HUES6 (cell line): ENCODE measurements around the gene NCLN.
"Not testable (repeated sequence)": the region's sequence is repeated elsewhere in the genome, so short reads cannot be mapped to it uniquely, and the experiment has no call there.

ENCODE experiments used
- H3K27ac ChIP-seq: 2 replicates; pipeline ENCODE4 v1.7.0; 2013; ENCODE audit warnings: low read depth, mild to moderate bottlenecking, low read length, inconsistent platforms
- H3K27me3 ChIP-seq: 2 replicates; pipeline ENCODE4 v1.6.1; 2013; ENCODE audit warnings: low read length; ENCODE audit not compliant: control insufficient read depth, insufficient read depth
- H3K36me3 ChIP-seq: 2 replicates; pipeline ENCODE4 v1.6.1; 2013; ENCODE audit warnings: low read length; ENCODE audit not compliant: control insufficient read depth, insufficient read depth
- H3K4me1 ChIP-seq: 2 replicates; pipeline ENCODE4 v1.6.1; 2013; ENCODE audit warnings: low read length; ENCODE audit not compliant: control insufficient read depth, insufficient read depth
- H3K4me3 ChIP-seq: 2 replicates; pipeline ENCODE4 v1.5.1; 2013; ENCODE audit warnings: low read depth, low read length
- H3K9ac ChIP-seq: one replicate; pipeline ENCODE4 v1.6.1; 2013; ENCODE audit warnings: mild to moderate bottlenecking, low read length
- H3K9me3 ChIP-seq: 2 replicates; pipeline ENCODE4 v1.6.1; 2013; ENCODE audit warnings: low read depth, low read length; ENCODE audit not compliant: control insufficient read depth, insufficient read depth

The NCLN gene

DNA sequence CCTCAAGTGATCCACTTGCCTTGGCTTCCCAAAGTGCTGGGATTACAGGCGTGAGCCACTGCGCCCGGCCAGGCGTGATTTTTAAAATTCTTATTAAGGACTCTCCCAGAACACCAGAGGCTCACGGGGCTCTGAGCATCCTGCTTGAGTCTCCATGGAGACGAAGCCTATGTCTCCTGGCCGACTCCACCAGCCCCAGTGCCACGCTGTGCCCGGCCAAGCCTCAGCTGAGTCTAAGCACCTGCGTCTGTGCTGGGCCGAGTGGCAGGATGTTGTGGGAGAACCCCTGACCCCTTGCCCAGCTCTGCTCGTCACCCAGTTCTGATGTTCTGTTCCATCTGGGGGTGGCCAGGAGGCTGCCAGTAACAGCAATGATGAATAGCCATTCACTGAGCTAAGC lies 34.8 kb downstream of the NCLN start:
- Histone ChIP-seq H3K4me3 (no peak overlapping the region), H3K9me3 (no peaks in the 10 kb centered on the region), H3K4me1 (no peaks in the 10 kb centered on the region), H3K27ac (no peak overlapping the region), H3K36me3 (0 out of 2 replicates have a peak, but pooled peaks cover 4% of the 10 kb centered on the region), H3K9ac (no peak overlapping the region), H3K27me3 (peaks cover 3% of the 10 kb centered on the region; the same call in 1 of the 2 replicates)

DNA sequence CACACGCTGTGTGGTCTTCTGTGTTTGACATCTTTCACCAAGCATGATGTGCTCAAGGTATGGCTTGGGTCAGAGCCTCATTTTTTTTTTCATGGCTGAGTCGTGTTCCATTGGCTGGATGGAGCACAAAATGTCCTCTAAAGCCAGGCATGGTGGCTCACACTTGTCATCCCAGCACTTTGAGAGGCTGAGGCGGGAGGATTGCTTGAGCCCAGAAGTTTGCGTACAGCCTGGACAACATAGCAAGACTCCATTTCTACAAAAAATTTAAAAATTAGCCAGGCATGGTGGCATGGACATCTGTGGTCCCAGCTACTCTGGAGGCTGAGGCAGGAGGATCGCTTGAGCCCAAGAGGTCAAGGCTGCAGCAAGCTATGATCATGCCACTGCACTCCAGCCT lies 35.8 kb downstream of the NCLN start:
- not testable (repeated sequence) for H3K9ac ChIP-seq

DNA sequence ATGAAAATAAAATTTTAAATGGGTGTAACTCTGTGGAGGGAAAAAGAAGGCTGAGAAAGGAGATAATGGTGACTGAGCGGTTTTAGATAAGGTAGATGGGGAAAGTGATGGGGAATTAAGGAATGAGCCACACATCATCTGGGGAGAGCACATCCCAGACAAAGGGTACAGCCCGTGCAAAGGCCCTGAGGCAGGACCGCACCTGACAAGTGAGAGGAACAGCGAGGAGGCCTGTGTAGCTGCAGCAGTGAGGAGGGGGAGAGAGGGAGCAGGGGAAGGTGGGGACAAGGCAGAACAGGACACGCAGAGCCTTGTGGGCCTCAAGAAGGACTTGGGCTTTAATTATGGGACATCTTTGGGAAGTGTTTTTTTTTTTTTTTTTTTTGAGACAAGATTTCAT lies 37.0 kb downstream of the NCLN start:
- H3K4me1 ChIP-seq: 0 out of 2 replicates have a peak, but pooled peaks cover 3% of the 10 kb centered on the region
- H3K9ac ChIP-seq: no peak overlapping the region
- no peaks in the 10 kb centered on the region for H3K9me3 ChIP-seq
- H3K27me3 ChIP-seq: peaks cover 24% of the 10 kb centered on the region
- H3K4me3 ChIP-seq: no peak overlapping the region
- H3K36me3 ChIP-seq: no peaks in the 10 kb centered on the region
- H3K27ac ChIP-seq: no peak overlapping the region

More for the DNA sequence above, 35.8 kb downstream of the NCLN start:
- H3K9me3 ChIP-seq, H3K4me3 ChIP-seq, H3K4me1 ChIP-seq, H3K36me3 ChIP-seq, H3K27ac ChIP-seq: not testable (repeated sequence)
- peaks cover 13% of the 10 kb centered on the region for H3K27me3 ChIP-seq

DNA sequence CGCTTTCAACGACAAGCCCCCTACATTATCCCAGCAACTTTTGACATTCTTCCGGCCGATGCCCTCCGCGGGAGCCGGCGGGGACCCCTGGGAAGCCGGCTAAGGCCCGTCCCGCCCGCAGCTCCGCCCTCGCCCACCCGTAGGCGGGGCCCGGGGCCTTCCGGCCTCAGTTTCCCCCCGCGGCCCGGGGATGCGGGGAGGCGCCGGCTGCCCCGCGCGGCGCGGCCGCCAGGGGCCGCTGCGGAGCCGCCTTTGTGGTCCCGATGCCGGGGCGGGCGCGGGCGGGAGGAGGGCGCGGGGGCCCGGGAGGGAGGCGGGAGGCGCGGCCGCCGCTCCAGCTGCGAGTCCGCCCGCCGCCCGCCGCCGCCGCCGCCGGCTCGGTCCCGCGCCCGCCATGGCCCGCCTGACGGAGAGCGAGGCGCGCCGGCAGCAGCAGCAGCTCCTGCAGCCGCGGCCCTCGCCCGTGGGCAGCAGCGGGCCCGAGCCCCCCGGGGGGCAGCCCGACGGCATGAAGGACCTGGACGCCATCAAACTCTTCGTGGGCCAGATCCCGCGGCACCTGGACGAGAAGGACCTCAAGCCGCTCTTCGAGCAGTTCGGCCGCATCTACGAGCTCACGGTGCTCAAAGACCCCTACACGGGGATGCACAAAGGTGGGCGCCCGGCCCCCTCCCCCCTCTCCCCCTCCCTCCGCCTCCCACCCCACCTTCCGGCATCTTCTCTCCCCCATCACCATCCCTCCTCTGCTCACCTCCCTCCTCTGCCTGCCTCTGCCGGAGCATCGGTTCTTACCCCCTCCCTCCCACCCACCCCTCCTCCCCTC lies 38.8 kb downstream of the NCLN start, which contains the start of gene CELF5:
Gene CELF5, plus strand, starts transcription at position 316 of the 823 bp plus-strand sequence. Its CDS starts 79 bp downstream, at position 395.
- no peak within 1 kb of the TSS for H3K27ac ChIP-seq
- H3K27me3 ChIP-seq: peaks cover 40% of the 10 kb centered on the region
- no peaks in the 10 kb centered on the region for H3K9me3 ChIP-seq
- H3K4me1 ChIP-seq: peaks cover 7% of the 10 kb centered on the region; the same call in 1 of the 2 replicates
- no peaks in the 10 kb centered on the region for H3K36me3 ChIP-seq
- peak within 1 kb of the TSS; percentile 74 for H3K4me3 ChIP-seq
- H3K9ac ChIP-seq: peak within 1 kb of the TSS; percentile 26

DNA sequence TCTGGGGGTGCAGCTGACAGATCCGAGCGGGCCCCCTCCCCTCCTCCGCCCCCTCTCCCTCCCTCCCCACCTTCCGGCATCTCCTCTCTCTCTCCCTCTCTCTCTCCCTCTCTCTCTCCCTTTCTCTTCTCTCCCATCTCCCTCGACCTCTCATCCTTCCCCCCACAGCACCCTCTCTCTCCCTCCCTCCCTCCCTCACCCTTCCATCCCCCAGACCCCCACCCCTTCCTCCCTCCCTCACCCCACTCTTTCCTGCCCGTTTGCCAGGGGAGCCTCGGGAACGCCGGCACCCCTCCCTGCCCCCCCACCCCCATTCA lies 39.4 kb downstream of the NCLN start:
- Histone ChIP-seq H3K9ac (no peak overlapping the region), H3K27me3 (peaks cover 46% of the 10 kb centered on the region), H3K27ac (no peak overlapping the region), H3K4me3 (no peak overlapping the region), H3K9me3 (no peaks in the 10 kb centered on the region), H3K36me3 (no peaks in the 10 kb centered on the region), H3K4me1 (peaks cover 7% of the 10 kb centered on the region; the same call in 1 of the 2 replicates)

DNA sequence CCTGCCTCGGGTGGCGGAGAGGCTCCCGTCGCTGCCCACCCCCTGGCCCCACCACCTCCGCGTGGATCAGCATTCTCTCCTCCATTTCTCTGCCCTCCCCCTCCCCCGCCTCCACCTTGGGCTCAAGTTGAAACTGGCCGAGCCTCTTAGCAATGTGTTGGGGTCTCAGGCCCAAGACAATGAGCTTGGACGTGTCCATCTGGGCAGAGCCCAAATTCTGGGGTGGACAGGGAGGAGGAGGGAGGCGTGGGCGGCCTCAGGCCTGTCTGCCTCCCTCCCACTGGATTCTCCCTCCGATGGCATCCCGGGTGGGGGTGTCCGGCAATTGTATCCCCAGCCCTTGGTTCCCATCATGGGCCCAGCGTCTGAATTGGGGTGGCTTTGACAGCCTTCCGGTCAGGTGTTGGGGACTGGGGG lies 40.0 kb downstream of the NCLN start:
- H3K9ac ChIP-seq: no peak overlapping the region
- peaks cover 51% of the 10 kb centered on the region for H3K27me3 ChIP-seq
- peak overlapping the region; percentile 44 for H3K4me3 ChIP-seq
- no peaks in the 10 kb centered on the region for H3K9me3 ChIP-seq
- no peaks in the 10 kb centered on the region for H3K36me3 ChIP-seq
- peaks cover 7% of the 10 kb centered on the region; the same call in 1 of the 2 replicates for H3K4me1 ChIP-seq
- H3K27ac ChIP-seq: no peak overlapping the region

DNA sequence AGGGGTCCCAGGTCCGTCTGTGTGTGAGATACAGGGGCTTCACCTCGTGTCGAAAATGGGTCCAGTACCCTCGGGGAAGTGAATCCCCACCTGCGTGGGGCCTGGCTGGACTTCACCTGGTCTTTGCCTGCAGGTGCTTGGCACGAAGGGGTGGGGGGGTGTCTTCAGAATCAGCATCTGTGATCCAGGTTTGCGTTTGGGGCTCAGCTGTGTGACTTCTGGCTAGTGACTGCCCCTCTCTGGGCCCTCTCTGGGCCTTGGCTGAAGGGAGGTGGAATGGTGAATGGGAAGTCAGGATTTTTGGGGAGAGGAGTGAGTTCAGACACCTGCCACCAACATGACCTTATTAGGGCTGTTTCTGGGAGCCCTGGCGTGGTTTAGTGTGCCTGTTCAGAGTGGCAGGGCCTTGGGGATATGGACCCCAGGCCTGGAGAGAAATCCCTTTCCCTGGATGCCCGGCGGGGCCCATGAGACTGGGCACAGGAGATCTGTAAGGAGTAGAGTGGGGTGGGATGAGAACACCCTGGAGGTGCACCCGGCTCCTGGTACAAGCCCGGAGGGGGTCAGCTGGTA lies 41.4 kb downstream of the NCLN start:
- Histone ChIP-seq H3K27ac (no peak overlapping the region), H3K9ac (no peak overlapping the region), H3K4me3 (no peak overlapping the region), H3K27me3 (peaks cover 58% of the 10 kb centered on the region), H3K36me3 (no peaks in the 10 kb centered on the region), H3K4me1 (peaks cover 7% of the 10 kb centered on the region; the same call in 1 of the 2 replicates), H3K9me3 (no peaks in the 10 kb centered on the region)

DNA sequence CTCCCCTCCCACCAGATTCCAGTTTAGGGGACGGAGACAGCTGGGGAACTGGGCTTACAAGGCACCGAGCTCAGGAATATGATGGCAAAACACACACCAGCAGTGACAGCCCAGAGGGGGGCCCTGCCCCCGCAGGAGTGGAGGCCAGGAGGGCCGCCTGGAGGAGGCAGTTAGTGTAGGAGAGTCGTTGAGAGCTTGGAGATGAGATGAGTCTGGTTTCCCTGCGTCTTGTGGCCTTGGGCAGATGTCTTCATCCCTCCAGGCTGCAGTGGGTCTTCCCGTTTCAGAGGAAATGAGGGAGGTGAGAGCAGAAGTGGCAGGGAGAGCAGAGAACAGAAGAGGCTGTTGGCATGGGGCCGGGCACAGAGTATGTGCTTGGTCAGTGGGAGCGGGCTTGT lies 43.6 kb downstream of the NCLN start:
- H3K27ac ChIP-seq: no peak overlapping the region
- peaks cover 62% of the 10 kb centered on the region for H3K27me3 ChIP-seq
- H3K9me3 ChIP-seq: no peaks in the 10 kb centered on the region
- no peak overlapping the region for H3K4me3 ChIP-seq
- peaks cover 7% of the 10 kb centered on the region; the same call in 1 of the 2 replicates for H3K4me1 ChIP-seq
- no peaks in the 10 kb centered on the region for H3K36me3 ChIP-seq
- no peak overlapping the region for H3K9ac ChIP-seq

DNA sequence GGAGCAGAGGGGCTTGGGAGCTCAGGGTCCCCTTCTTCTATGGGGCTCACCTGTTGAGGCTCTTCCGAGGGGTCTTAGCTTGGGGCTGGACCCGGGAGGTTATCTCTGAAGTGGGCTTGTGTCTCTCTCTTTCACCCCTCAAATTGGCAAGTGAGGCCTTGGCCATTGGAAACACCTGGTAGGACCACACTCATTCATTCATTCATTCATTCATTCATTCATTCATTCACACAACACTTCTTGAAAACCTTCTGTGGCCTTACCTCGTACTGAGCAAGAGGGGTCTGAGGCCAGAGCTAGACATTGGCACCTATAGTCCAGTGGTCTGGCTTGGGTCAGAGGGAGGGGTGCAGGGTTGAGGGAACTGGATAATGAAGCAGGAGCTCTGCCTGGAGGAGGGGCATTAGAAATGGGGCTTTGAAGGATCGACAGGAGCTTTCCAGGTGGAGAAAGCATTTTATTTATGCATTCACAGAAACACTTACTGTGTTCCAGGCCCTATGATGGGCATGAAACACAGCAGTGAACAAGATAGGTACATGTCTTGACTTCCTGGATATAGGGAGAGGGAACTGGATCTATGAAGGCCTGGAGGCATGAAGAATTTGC lies 44.3 kb downstream of the NCLN start:
- Histone ChIP-seq H3K36me3 (no peaks in the 10 kb centered on the region), H3K4me1 (peaks cover 7% of the 10 kb centered on the region; the same call in 1 of the 2 replicates), H3K27ac (no peak overlapping the region), H3K27me3 (peaks cover 64% of the 10 kb centered on the region), H3K4me3 (no peak overlapping the region), H3K9ac (no peak overlapping the region), H3K9me3 (no peaks in the 10 kb centered on the region)

DNA sequence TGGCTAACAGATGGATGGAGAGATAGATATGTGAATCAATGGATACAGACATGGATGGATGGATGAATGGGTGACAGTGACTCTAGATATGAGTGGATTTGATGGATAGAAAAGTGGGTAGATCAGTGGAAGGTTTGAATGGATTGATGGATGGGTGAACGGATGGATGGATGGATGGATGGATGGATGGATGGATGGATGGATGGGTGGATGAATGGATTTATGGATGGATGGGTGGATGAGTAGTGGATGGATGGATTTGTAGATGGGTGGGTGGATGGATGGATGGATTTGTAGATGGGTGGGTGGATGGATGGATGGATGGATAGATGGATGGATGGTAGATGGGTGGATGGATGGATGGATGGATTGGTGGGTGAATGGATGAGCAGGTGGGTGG lies 45.6 kb downstream of the NCLN start:
- H3K9ac ChIP-seq: no peak overlapping the region
- peaks cover 54% of the 10 kb centered on the region; the same call in 1 of the 2 replicates for H3K27me3 ChIP-seq
- peaks cover 4% of the 10 kb centered on the region; the same call in 1 of the 2 replicates for H3K4me1 ChIP-seq
- H3K36me3 ChIP-seq: no peaks in the 10 kb centered on the region
- no peak overlapping the region for H3K27ac ChIP-seq
- H3K9me3 ChIP-seq: no peaks in the 10 kb centered on the region
- no peak overlapping the region for H3K4me3 ChIP-seq

DNA sequence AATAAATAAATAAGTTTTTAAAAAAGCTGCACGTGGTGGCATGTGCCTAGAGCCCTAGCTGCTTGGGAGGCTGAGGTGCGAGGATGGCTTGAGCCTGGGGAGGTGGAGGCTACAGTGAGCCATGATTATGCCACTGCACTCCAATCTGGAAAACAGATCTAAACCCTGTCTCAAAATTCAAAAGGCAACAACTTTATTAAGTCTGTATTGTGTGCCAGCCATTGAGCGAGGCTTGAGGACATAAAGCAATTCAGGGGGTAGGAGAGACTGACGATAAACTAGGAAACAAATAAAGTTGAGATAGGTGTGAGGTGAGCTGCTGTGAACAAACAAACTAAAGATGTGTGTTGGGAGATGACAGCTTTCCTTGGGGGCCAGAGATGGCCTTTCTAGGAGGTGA lies 47.4 kb downstream of the NCLN start:
- Histone ChIP-seq H3K36me3 (no peaks in the 10 kb centered on the region), H3K4me1 (peaks cover 2% of the 10 kb centered on the region; the same call in 1 of the 2 replicates), H3K9me3 (no peaks in the 10 kb centered on the region), H3K9ac (no peak overlapping the region), H3K4me3 (no peak overlapping the region), H3K27ac (no peak overlapping the region), H3K27me3 (peaks cover 36% of the 10 kb centered on the region; the same call in 1 of the 2 replicates)
